ENCODE measurements around the gene GTF3C1.

GTF3C1 gene

GRCh38 chr16:27498031-27498825, 51.5 kb downstream of the GTF3C1 start:
- Histone ChIP-seq H3K36me3 (replicated peaks; ENCODE audit: insufficient read depth, low read length) (no peaks in the 10 kb centered on the region), H3F3A (ENCODE audit: insufficient read depth, low read length) (no peaks in the 10 kb centered on the region), H3K4me1 (ENCODE audit: low read length) (no peaks in the 10 kb centered on the region), H4K20me1 (ENCODE audit: insufficient read depth, low read length) (no peaks in the 10 kb centered on the region), H3K9me2 (replicated peaks; ENCODE audit: insufficient read depth, low read length) (no peaks in the 10 kb centered on the region), H3K9me3 (replicated peaks; ENCODE audit: insufficient read depth, low read length) (no peaks in the 10 kb centered on the region), H3K4me2 (ENCODE audit: low read depth, low read length) (no peak overlapping the region), H3K79me2 (ENCODE audit: low read length) (no peaks in the 10 kb centered on the region), H3K9ac (ENCODE audit: low read length) (no peak overlapping the region), H2AFZ (ENCODE audit: low read length) (no peak overlapping the region), H3K27ac (ENCODE audit: low read length) (no peak overlapping the region), H3K27me3 (replicated peaks; ENCODE audit: insufficient read depth, low read length) (no peaks in the 10 kb centered on the region), H3K4me3 (ENCODE audit: low read length) (no peak overlapping the region)
- no peak for DNase-seq
- TF ChIP-seq EZH2phosphoT487 (IDR thresholded peaks at IDR 0.05; ENCODE audit: low read length) = no peak
- TF ChIP-seq EZH2 (optimal IDR thresholded peaks at IDR 0.05; ENCODE audit: low read depth, low read length) = no peak
- TF ChIP-seq CTCF (IDR thresholded peaks at IDR 0.05; ENCODE audit: low read length) = no peak

GRCh38 chr16:27495191-27495590, 54.5 kb downstream of the GTF3C1 start:
- Histone ChIP-seq H3K27me3 (replicated peaks; ENCODE audit: insufficient read depth, low read length) (no peaks in the 10 kb centered on the region), H2AFZ (ENCODE audit: low read length) (no peak overlapping the region), H3K36me3 (replicated peaks; ENCODE audit: insufficient read depth, low read length) (no peaks in the 10 kb centered on the region), H3K9me3 (replicated peaks; ENCODE audit: insufficient read depth, low read length) (no peaks in the 10 kb centered on the region), H3F3A (ENCODE audit: insufficient read depth, low read length) (no peaks in the 10 kb centered on the region), H3K27ac (ENCODE audit: low read length) (no peak overlapping the region), H3K4me1 (ENCODE audit: low read length) (no peaks in the 10 kb centered on the region), H4K20me1 (ENCODE audit: insufficient read depth, low read length) (no peaks in the 10 kb centered on the region), H3K9me2 (replicated peaks; ENCODE audit: insufficient read depth, low read length) (no peaks in the 10 kb centered on the region), H3K9ac (ENCODE audit: low read length) (no peak overlapping the region), H3K79me2 (ENCODE audit: low read length) (no peaks in the 10 kb centered on the region), H3K4me2 (ENCODE audit: low read depth, low read length) (no peak overlapping the region), H3K4me3 (ENCODE audit: low read length) (no peak overlapping the region)
- TF ChIP-seq EZH2phosphoT487 (IDR thresholded peaks at IDR 0.05; ENCODE audit: low read length) (no peak), EZH2 (optimal IDR thresholded peaks at IDR 0.05; ENCODE audit: low read depth, low read length) (no peak), CTCF (IDR thresholded peaks at IDR 0.05; ENCODE audit: low read length) (no peak)
- no peak for DNase-seq

GRCh38 chr16:27492588-27492979, 57.1 kb downstream of the GTF3C1 start:
- H3K27ac ChIP-seq (ENCODE audit: low read length) = no peak overlapping the region
- no peak overlapping the region for H3K4me3 ChIP-seq (ENCODE audit: low read length)
- TF ChIP-seq EZH2 (optimal IDR thresholded peaks at IDR 0.05; ENCODE audit: low read depth, low read length) = no peak
- TF ChIP-seq EZH2phosphoT487 (IDR thresholded peaks at IDR 0.05; ENCODE audit: low read length) = no peak
- TF ChIP-seq CTCF (IDR thresholded peaks at IDR 0.05; ENCODE audit: low read length) = no peak
- H3K9ac ChIP-seq (ENCODE audit: low read length) = no peak overlapping the region
- no peaks in the 10 kb centered on the region for H3K9me2 ChIP-seq (replicated peaks; ENCODE audit: insufficient read depth, low read length)
- no peaks in the 10 kb centered on the region for H3K36me3 ChIP-seq (replicated peaks; ENCODE audit: insufficient read depth, low read length)
- H2AFZ ChIP-seq (ENCODE audit: low read length) = no peak overlapping the region
- no peaks in the 10 kb centered on the region for H3F3A ChIP-seq (ENCODE audit: insufficient read depth, low read length)
- no peak for DNase-seq
- H3K4me2 ChIP-seq (ENCODE audit: low read depth, low read length) = no peak overlapping the region
- no peaks in the 10 kb centered on the region for H3K4me1 ChIP-seq (ENCODE audit: low read length)
- H4K20me1 ChIP-seq (ENCODE audit: insufficient read depth, low read length) = no peaks in the 10 kb centered on the region
- no peaks in the 10 kb centered on the region for H3K27me3 ChIP-seq (replicated peaks; ENCODE audit: insufficient read depth, low read length)
- H3K79me2 ChIP-seq (ENCODE audit: low read length) = no peaks in the 10 kb centered on the region
- H3K9me3 ChIP-seq (replicated peaks; ENCODE audit: insufficient read depth, low read length) = no peaks in the 10 kb centered on the region

Measured in MM.1S (cell line).